ENCODE measurements around the gene LRRC52.

DNA sequence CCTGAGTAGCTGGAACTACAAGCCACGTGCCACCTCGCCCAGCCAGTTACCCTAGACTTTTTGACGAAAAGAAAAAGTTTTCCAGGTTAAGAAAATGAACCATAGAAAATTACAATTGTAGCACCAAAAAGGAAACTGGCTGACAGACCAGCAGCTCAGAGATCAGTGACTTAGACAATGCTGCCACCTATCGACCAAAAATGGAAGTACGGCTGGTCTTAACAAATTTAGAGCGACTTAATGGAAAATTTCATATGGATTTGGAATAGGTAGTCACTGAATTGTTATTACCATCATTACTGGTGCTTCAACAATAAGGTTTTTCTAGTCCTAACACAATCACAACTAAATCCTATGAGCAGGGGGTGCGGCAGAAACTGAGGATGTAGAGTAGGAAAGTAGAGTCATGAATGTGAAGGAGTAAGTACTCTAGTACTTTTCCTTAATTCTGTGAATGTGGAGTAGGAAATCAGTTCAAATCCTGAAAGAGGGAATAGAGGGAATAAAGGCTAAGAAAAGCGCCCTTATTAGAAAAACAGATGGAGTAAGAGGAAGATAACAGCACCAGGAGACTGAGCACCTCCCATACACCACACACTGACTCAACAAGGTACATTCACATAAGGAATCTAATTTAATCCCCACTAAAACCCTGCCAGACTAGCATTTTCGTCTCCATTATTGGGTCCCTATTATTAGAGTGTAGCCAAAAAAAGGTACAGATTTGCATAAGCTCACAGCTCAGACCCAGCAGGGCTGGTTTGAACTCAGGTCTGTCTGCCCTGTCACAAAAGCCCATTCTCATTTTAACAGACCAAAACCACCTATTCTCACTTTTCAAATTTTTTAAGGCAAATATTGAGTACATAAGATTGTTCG, 49.4 kb downstream of the LRRC52 start:
- no peak for TF ChIP-seq POLR2A (IDR thresholded peaks at IDR 0.05)
- peak; percentile 90 to 96 (median 96) for TF ChIP-seq CTCF (IDR thresholded peaks at IDR 0.05)
